B cell (primary cell): ENCODE data around the gene RCHY1. TPM values are rescaled to one million over a fixed set of nuclear protein-coding genes. Genes with fewer than 3 reads are reported as not detected.
"Not testable (repeated sequence)": the region's sequence is repeated elsewhere in the genome, so short reads cannot be mapped to it uniquely, and the experiment has no call there.

Experiments used
- ATAC-seq: fragments of 200-7000 bp; cut with Tn5 transposase; one replicate; pipeline ENCODE4 v1.10.0; 2021; ENCODE audit warnings: low read depth, mild to moderate bottlenecking, moderate number of reproducible peaks, moderate library complexity
- CTCF ChIA-PET: fragments of 350-600 bp; sonication (Branson Sonifier 250); formaldehyde crosslinking; loops from one replicate; lab custom pipeline; 2021; ENCODE audit warnings: antibody characterized with exemption, inconsistent platforms; lab: Charles Lee
- POLR2A ChIA-PET: fragments of 350-600 bp; sonication (Branson Sonifier 250); formaldehyde crosslinking; loops from one replicate; lab custom pipeline; 2021; ENCODE audit warnings: antibody characterized with exemption; lab: Charles Lee
- DNase-seq: peaks from one replicate; pipeline ENCODE4 v3.0.0; 2013
- H2AFZ ChIP-seq: 2 replicates; pipeline ENCODE4 v1.6.1; 2012; ENCODE audit warnings: mild to moderate bottlenecking, low read depth, low read length; ENCODE audit not compliant: insufficient read depth, poor library complexity, severe bottlenecking
- H3K27ac ChIP-seq, 2 donors: 1 replicate in 1 of 2; 2 replicates in 1 of 2; pipeline ENCODE4 v1.5.1; 2012 to 2013; ENCODE audit warnings: low read length in 2 of 2, mild to moderate bottlenecking in 2 of 2, moderate library complexity in 1 of 2
- H3K27me3 ChIP-seq, 4 experiments: fragments of 200-600 bp in 1 of 4; sonication (generic) in 1 of 4; replicated peaks in 1 of 4; 1 replicate in 2 of 4; 2 replicates in 2 of 4; pipeline versions ENCODE4 v1.6.1 to v1.7.0; 2013 to 2016; ENCODE audit warnings: low read length in 3 of 4, mild to moderate bottlenecking in 2 of 4, mixed read lengths in 1 of 4, moderate library complexity in 1 of 4; ENCODE audit not compliant: insufficient read depth in 4 of 4, control insufficient read depth in 3 of 4; ENCODE audit errors: control extremely low read depth in 1 of 4
- H3K36me3 ChIP-seq, 2 experiments: replicated peaks in 1 of 2; 1 replicate in 1 of 2; 2 replicates in 1 of 2; pipeline versions ENCODE4 v1.6.1 to v1.7.1; 2013; ENCODE audit warnings: low read length in 1 of 2; ENCODE audit not compliant: insufficient read depth in 2 of 2, control insufficient read depth in 1 of 2; ENCODE audit errors: control extremely low read depth in 1 of 2, extremely low read depth in 1 of 2
- H3K4me1 ChIP-seq, 2 donors: fragments of 200-600 bp in 1 of 2; sonication (generic) in 1 of 2; 1 replicate in 1 of 2; 2 replicates in 1 of 2; pipeline versions ENCODE4 v1.5.1 to v1.6.1; 2013 to 2017; ENCODE audit warnings: low read length in 2 of 2; ENCODE audit not compliant: control insufficient read depth in 2 of 2, insufficient read depth in 2 of 2
- H3K4me2 ChIP-seq: replicated peaks from 2 replicates; pipeline ENCODE3; 2012; ENCODE audit warnings: mild to moderate bottlenecking, low read depth, low read length; ENCODE audit not compliant: poor library complexity, severe bottlenecking
- H3K4me3 ChIP-seq, 5 experiments: fragments of 200-600 bp in 1 of 5; sonication (generic) in 1 of 5; 1 replicate in 3 of 5; 2 replicates in 2 of 5; pipeline versions ENCODE4 v1.5.1 to v1.7.0; 2011 to 2016; ENCODE audit warnings: low read length in 4 of 5, mild to moderate bottlenecking in 4 of 5, low read depth in 2 of 5, control low read depth in 1 of 5, moderate library complexity in 1 of 5; ENCODE audit not compliant: insufficient read depth in 1 of 5; ENCODE audit errors: control extremely low read depth in 1 of 5, extremely low read depth in 1 of 5
- H3K79me2 ChIP-seq: fragments of 200-600 bp; sonication (generic); one replicate; pipeline ENCODE4 v1.6.0; 2016; ENCODE audit warnings: low read length; ENCODE audit not compliant: control insufficient read depth, insufficient read depth
- H3K9ac ChIP-seq: fragments of 200-600 bp; sonication (generic); 2 replicates; pipeline ENCODE4 v1.6.1; 2017; ENCODE audit warnings: mild to moderate bottlenecking, low read length, moderate library complexity
- H3K9me3 ChIP-seq, 3 donors: one replicate each; pipeline versions ENCODE4 v1.6.1 to v1.7.1; 2013; ENCODE audit warnings: low read length in 2 of 3; ENCODE audit not compliant: control insufficient read depth in 2 of 3, insufficient read depth in 1 of 3; ENCODE audit errors: control extremely low read depth in 1 of 3
- H4K20me1 ChIP-seq: 2 replicates; pipeline ENCODE4 v1.6.0; 2012; ENCODE audit warnings: mild to moderate bottlenecking, low read length; ENCODE audit not compliant: insufficient read depth, control insufficient read depth, poor library complexity, severe bottlenecking
- H3K27ac Mint-ChIP-seq: one replicate; pipeline ENCODE4 v1.8.0; 2021; ENCODE audit warnings: mixed read lengths
- H3K27me3 Mint-ChIP-seq: one replicate; pipeline ENCODE4 v1.8.0; 2021; ENCODE audit warnings: mixed read lengths
- H3K4me1 Mint-ChIP-seq: one replicate; pipeline ENCODE4 v1.8.0; 2021; ENCODE audit warnings: mixed read lengths
- H3K4me3 Mint-ChIP-seq: one replicate; pipeline ENCODE4 v1.8.0; 2021; ENCODE audit warnings: mixed read lengths
- H3K9me3 Mint-ChIP-seq: one replicate; pipeline ENCODE4 v1.8.0; 2022; ENCODE audit warnings: mixed read lengths; ENCODE audit not compliant: insufficient read depth
- CTCF ChIP-seq: fragments of 200-600 bp; IDR thresholded peaks from one replicate; pipeline ENCODE4 v1.8.0; 2022; ENCODE audit warnings: antibody characterized with exemption, mild to moderate bottlenecking
- EZH2 ChIP-seq: IDR thresholded peaks from 2 replicates; pipeline ENCODE4 v1.6.1; 2012; ENCODE audit warnings: borderline replicate concordance, low read depth, mild to moderate bottlenecking, moderate library complexity, low read length; ENCODE audit not compliant: insufficient read depth, poor library complexity, severe bottlenecking
- WGBS: methylation state at CpG from one replicate; pipeline ENCODE4 v1.1.5; 2013; ENCODE audit warnings: missing lambda C conversion rate; ENCODE audit not compliant: insufficient coverage; 5-methylcytosine and 5-hydroxymethylcytosine counted together
- intact Hi-C: fragments of 100-400 bp; cut with micrococcal nuclease; formaldehyde crosslinking; loops from one replicate; pipeline ENCODE4 v1.10.0; 2022
- polyA plus RNA-seq: library from polyadenylated mRNA; depleted of rRNA; stranded (reverse); fragments of >200 nt; gene quantifications from 2 replicates; pipeline ENCODE4 v1.2.3, GENCODE V29; 2012
- total RNA-seq, 2 donors: library from RNA; stranded (reverse); fragments of 120-200 nt in 1 of 2; gene quantifications; 1 replicate in 1 of 2; 2 replicates in 1 of 2; pipeline versions ENCODE4 v1.2.3 to v1.2.4, GENCODE V29; 2013 to 2022

Gene RCHY1
- total and polyA plus RNA-seq, 2 donors (not counting 1 experiment from before 2014, with no cell fraction given): 19.8 to 33.3 TPM

- intact Hi-C loops: no loop called here
- Histone ChIP-seq H3K9ac (no peak overlapping the region), H3K4me1 (no peaks in the 10 kb centered on the region), H2AFZ (no peak overlapping the region), H3K36me3 (peaks cover 26 to 57% of the 10 kb centered on the region in 2 experiments), H3K27me3 (no peaks in the 10 kb centered on the region), H3K4me3 (no peak overlapping the region), H3K27ac (no peak overlapping the region), H4K20me1 (no peaks in the 10 kb centered on the region), H3K9me3 (no peaks in the 10 kb centered on the region), H3K4me2 (no peak overlapping the region), H3K79me2 (peaks cover 3% of the 10 kb centered on the region)
- ChIA-PET CTCF (interaction anchor here (1.2 kb wide), 1 partner anchor 565 kb away, joined by 3 read pairs; no protein-coding TSS in a partner anchor), POLR2A (no interaction called here)
- 100% methylated on average over 1 of the region's 1 CpG for WGBS
- H3K4me3 Mint-ChIP-seq: no peak overlapping the region
- no peaks in the 10 kb centered on the region for H3K27me3 Mint-ChIP-seq
- no peaks in the 10 kb centered on the region for H3K9me3 Mint-ChIP-seq
- H3K27ac Mint-ChIP-seq: no peak overlapping the region
- TF ChIP-seq EZH2: no peak
- TF ChIP-seq CTCF: no peak
- ATAC-seq: no peak
- H3K4me1 Mint-ChIP-seq: peaks cover 2% of the 10 kb centered on the region
- no peak for DNase-seq
Measured at GRCh38 chr4:75525910-75526309, 11.7 kb upstream of the RCHY1 start.

GRCh38 chr4:75525086-75525485, 10.9 kb upstream of the RCHY1 start:
- Mint-ChIP-seq H3K27ac (no peak overlapping the region), H3K4me1 (peaks cover 3% of the 10 kb centered on the region), H3K4me3 (no peak overlapping the region), H3K27me3 (no peaks in the 10 kb centered on the region), H3K9me3 (no peaks in the 10 kb centered on the region)
- ChIA-PET CTCF (interaction anchor here (1.2 kb wide), 1 partner anchor 564 kb away, joined by 3 read pairs; no protein-coding TSS in a partner anchor), POLR2A (no interaction called here)
- TF ChIP-seq CTCF (no peak), EZH2 (no peak)
- ATAC-seq (no peak), DNase-seq (no peak)
- Histone ChIP-seq H3K36me3 (peaks cover 25 to 53% of the 10 kb centered on the region in 2 experiments), H3K4me3 (no peak overlapping the region), H3K9me3 (no peaks in the 10 kb centered on the region), H4K20me1 (no peaks in the 10 kb centered on the region), H3K4me2 (no peak overlapping the region), H3K27ac (no peak overlapping the region), H3K9ac (no peak overlapping the region), H3K79me2 (peaks cover 3% of the 10 kb centered on the region), H3K4me1 (no peaks in the 10 kb centered on the region), H3K27me3 (no peaks in the 10 kb centered on the region), H2AFZ (no peak overlapping the region)
- intact Hi-C loops: no loop called here
- WGBS: no CpG with 5 or more reads among the region's 1 CpG

- ATAC-seq, CTCF ChIA-PET, H3K27ac ChIP-seq, H3K9me3 ChIP-seq, H3K27me3 ChIP-seq, H2AFZ ChIP-seq, H3K9ac ChIP-seq, H3K4me3 Mint-ChIP-seq, H4K20me1 ChIP-seq, DNase-seq, H3K4me2 ChIP-seq, H3K4me3 ChIP-seq, H3K4me1 ChIP-seq, H3K27ac Mint-ChIP-seq, H3K27me3 Mint-ChIP-seq, H3K9me3 Mint-ChIP-seq, POLR2A ChIA-PET, intact Hi-C loops: not testable (repeated sequence)
- H3K4me1 Mint-ChIP-seq: peaks cover 14% of the 10 kb centered on the region
- Histone ChIP-seq H3K79me2 (peaks cover 33% of the 10 kb centered on the region), H3K36me3 (peaks cover 6 to 32% of the 10 kb centered on the region in 2 experiments)
- 80% methylated on average over 1 of the region's 7 CpGs for WGBS
Measured at GRCh38 chr4:75519452-75519851, 5.2 kb upstream of the RCHY1 start.
